ENCODE results near the gene SWT1.

Gene SWT1

GRCh38 chr1:185260611-185261010 lies 103.6 kb downstream of the SWT1 start:
- no peaks in the 10 kb centered on the region for H3K36me3 ChIP-seq (ENCODE audit: control insufficient read depth, insufficient read depth, low read length)
- no peaks in the 10 kb centered on the region for H3K4me1 ChIP-seq (ENCODE audit: control insufficient read depth, insufficient read depth, low read length)
- 67% methylated on average over 1 of the region's 1 CpG; no CpG with 5 or more reads in 1 of the 2 experiments for WGBS, 2 experiments
- H3K27ac ChIP-seq (ENCODE audit: insufficient read depth, low read depth, low read length, poor library complexity, severe bottlenecking): no peak overlapping the region
- H3K4me3 ChIP-seq (ENCODE audit: insufficient read depth, low read depth, low read length): no peak overlapping the region
- H3K27me3 ChIP-seq (ENCODE audit: control insufficient read depth, insufficient read depth, low read length, poor library complexity, severe bottlenecking): no peaks in the 10 kb centered on the region
- no peaks in the 10 kb centered on the region for H3K9me3 ChIP-seq (ENCODE audit: control insufficient read depth, low read length)

GRCh38 chr1:185262151-185262550 lies 105.2 kb downstream of the SWT1 start:
- Histone ChIP-seq H3K27me3 (ENCODE audit: control insufficient read depth, insufficient read depth, low read length, poor library complexity, severe bottlenecking) (no peaks in the 10 kb centered on the region), H3K27ac (ENCODE audit: insufficient read depth, low read depth, low read length, poor library complexity, severe bottlenecking) (no peak overlapping the region), H3K36me3 (ENCODE audit: control insufficient read depth, insufficient read depth, low read length) (no peaks in the 10 kb centered on the region), H3K9me3 (ENCODE audit: control insufficient read depth, low read length) (no peaks in the 10 kb centered on the region), H3K4me3 (ENCODE audit: insufficient read depth, low read depth, low read length) (no peak overlapping the region), H3K4me1 (ENCODE audit: control insufficient read depth, insufficient read depth, low read length) (no peaks in the 10 kb centered on the region)
- WGBS, 2 experiments: 91 to 92% methylated on average over 1 of the region's 1 CpG

- Histone ChIP-seq H3K27ac (ENCODE audit: insufficient read depth, low read depth, low read length, poor library complexity, severe bottlenecking) (no peak overlapping the region), H3K36me3 (ENCODE audit: control insufficient read depth, insufficient read depth, low read length) (no peaks in the 10 kb centered on the region), H3K9me3 (ENCODE audit: control insufficient read depth, low read length) (no peaks in the 10 kb centered on the region), H3K4me3 (ENCODE audit: insufficient read depth, low read depth, low read length) (no peak overlapping the region), H3K4me1 (ENCODE audit: control insufficient read depth, insufficient read depth, low read length) (no peaks in the 10 kb centered on the region), H3K27me3 (ENCODE audit: control insufficient read depth, insufficient read depth, low read length, poor library complexity, severe bottlenecking) (no peaks in the 10 kb centered on the region)
- 92 to 100% methylated on average over 3 of the region's 3 CpGs for WGBS, 2 experiments
Measured at GRCh38 chr1:185263292-185263691, 106.3 kb downstream of the SWT1 start.

GRCh38 chr1:185263780-185264179 lies 106.8 kb downstream of the SWT1 start:
- Histone ChIP-seq H3K36me3 (ENCODE audit: control insufficient read depth, insufficient read depth, low read length) (no peaks in the 10 kb centered on the region), H3K4me1 (ENCODE audit: control insufficient read depth, insufficient read depth, low read length) (no peaks in the 10 kb centered on the region), H3K4me3 (ENCODE audit: insufficient read depth, low read depth, low read length) (no peak overlapping the region), H3K9me3 (ENCODE audit: control insufficient read depth, low read length) (no peaks in the 10 kb centered on the region), H3K27me3 (ENCODE audit: control insufficient read depth, insufficient read depth, low read length, poor library complexity, severe bottlenecking) (no peaks in the 10 kb centered on the region), H3K27ac (ENCODE audit: insufficient read depth, low read depth, low read length, poor library complexity, severe bottlenecking) (no peak overlapping the region)
- 82 to 91% methylated on average over 1 of the region's 1 CpG for WGBS, 2 experiments

GRCh38 chr1:185265314-185265713 lies 108.3 kb downstream of the SWT1 start:
- no peaks in the 10 kb centered on the region for H3K27me3 ChIP-seq (ENCODE audit: control insufficient read depth, insufficient read depth, low read length, poor library complexity, severe bottlenecking)
- H3K4me3 ChIP-seq (ENCODE audit: insufficient read depth, low read depth, low read length): no peak overlapping the region
- H3K36me3 ChIP-seq (ENCODE audit: control insufficient read depth, insufficient read depth, low read length): no peaks in the 10 kb centered on the region
- WGBS, 2 experiments: 89 to 95% methylated on average over 3 to 4 of the region's 4 CpGs
- H3K27ac ChIP-seq (ENCODE audit: insufficient read depth, low read depth, low read length, poor library complexity, severe bottlenecking): no peak overlapping the region
- H3K4me1 ChIP-seq (ENCODE audit: control insufficient read depth, insufficient read depth, low read length): no peaks in the 10 kb centered on the region
- no peaks in the 10 kb centered on the region for H3K9me3 ChIP-seq (ENCODE audit: control insufficient read depth, low read length)

GRCh38 chr1:185267301-185267700 lies 110.3 kb downstream of the SWT1 start:
- Histone ChIP-seq H3K4me1 (ENCODE audit: control insufficient read depth, insufficient read depth, low read length) (no peaks in the 10 kb centered on the region), H3K9me3 (ENCODE audit: control insufficient read depth, low read length) (no peaks in the 10 kb centered on the region), H3K36me3 (ENCODE audit: control insufficient read depth, insufficient read depth, low read length) (no peaks in the 10 kb centered on the region), H3K27me3 (ENCODE audit: control insufficient read depth, insufficient read depth, low read length, poor library complexity, severe bottlenecking) (no peaks in the 10 kb centered on the region), H3K27ac (ENCODE audit: insufficient read depth, low read depth, low read length, poor library complexity, severe bottlenecking) (no peak overlapping the region), H3K4me3 (ENCODE audit: insufficient read depth, low read depth, low read length) (no peak overlapping the region)
- WGBS, 2 experiments: 73 to 74% methylated on average over 3 of the region's 3 CpGs

- no peaks in the 10 kb centered on the region for H3K9me3 ChIP-seq (ENCODE audit: control insufficient read depth, low read length)
- no peak overlapping the region for H3K4me3 ChIP-seq (ENCODE audit: insufficient read depth, low read depth, low read length)
- H3K27me3 ChIP-seq (ENCODE audit: control insufficient read depth, insufficient read depth, low read length, poor library complexity, severe bottlenecking): no peaks in the 10 kb centered on the region
- no peak overlapping the region for H3K27ac ChIP-seq (ENCODE audit: insufficient read depth, low read depth, low read length, poor library complexity, severe bottlenecking)
- H3K36me3 ChIP-seq (ENCODE audit: control insufficient read depth, insufficient read depth, low read length): no peaks in the 10 kb centered on the region
- H3K4me1 ChIP-seq (ENCODE audit: control insufficient read depth, insufficient read depth, low read length): no peaks in the 10 kb centered on the region
Measured at GRCh38 chr1:185267701-185268100, 110.7 kb downstream of the SWT1 start.

GRCh38 chr1:185268352-185268751 lies 111.4 kb downstream of the SWT1 start:
- H3K4me1 ChIP-seq (ENCODE audit: control insufficient read depth, insufficient read depth, low read length): no peaks in the 10 kb centered on the region
- no peaks in the 10 kb centered on the region for H3K27me3 ChIP-seq (ENCODE audit: control insufficient read depth, insufficient read depth, low read length, poor library complexity, severe bottlenecking)
- H3K4me3 ChIP-seq (ENCODE audit: insufficient read depth, low read depth, low read length): no peak overlapping the region
- WGBS, 2 experiments: 90 to 94% methylated on average over 2 of the region's 2 CpGs
- H3K9me3 ChIP-seq (ENCODE audit: control insufficient read depth, low read length): no peaks in the 10 kb centered on the region
- H3K36me3 ChIP-seq (ENCODE audit: control insufficient read depth, insufficient read depth, low read length): no peaks in the 10 kb centered on the region
- no peak overlapping the region for H3K27ac ChIP-seq (ENCODE audit: insufficient read depth, low read depth, low read length, poor library complexity, severe bottlenecking)

GRCh38 chr1:185271921-185272320 lies 115.0 kb downstream of the SWT1 start:
- Histone ChIP-seq H3K4me1 (ENCODE audit: control insufficient read depth, insufficient read depth, low read length) (no peaks in the 10 kb centered on the region), H3K4me3 (ENCODE audit: insufficient read depth, low read depth, low read length) (no peak overlapping the region), H3K27ac (ENCODE audit: insufficient read depth, low read depth, low read length, poor library complexity, severe bottlenecking) (no peak overlapping the region), H3K27me3 (ENCODE audit: control insufficient read depth, insufficient read depth, low read length, poor library complexity, severe bottlenecking) (no peaks in the 10 kb centered on the region), H3K9me3 (ENCODE audit: control insufficient read depth, low read length) (no peaks in the 10 kb centered on the region), H3K36me3 (ENCODE audit: control insufficient read depth, insufficient read depth, low read length) (no peaks in the 10 kb centered on the region)
- WGBS, 2 experiments: 87 to 97% methylated on average over 3 to 4 of the region's 4 CpGs

- Histone ChIP-seq H3K27ac (ENCODE audit: insufficient read depth, low read depth, low read length, poor library complexity, severe bottlenecking) (no peak overlapping the region), H3K36me3 (ENCODE audit: control insufficient read depth, insufficient read depth, low read length) (no peaks in the 10 kb centered on the region), H3K9me3 (ENCODE audit: control insufficient read depth, low read length) (no peaks in the 10 kb centered on the region), H3K27me3 (ENCODE audit: control insufficient read depth, insufficient read depth, low read length, poor library complexity, severe bottlenecking) (no peaks in the 10 kb centered on the region), H3K4me1 (ENCODE audit: control insufficient read depth, insufficient read depth, low read length) (no peaks in the 10 kb centered on the region), H3K4me3 (ENCODE audit: insufficient read depth, low read depth, low read length) (no peak overlapping the region)
Measured at GRCh38 chr1:185279571-185279970, 122.6 kb downstream of the SWT1 start.

- Histone ChIP-seq H3K4me3 (ENCODE audit: insufficient read depth, low read depth, low read length) (no peak overlapping the region), H3K9me3 (ENCODE audit: control insufficient read depth, low read length) (no peaks in the 10 kb centered on the region), H3K36me3 (ENCODE audit: control insufficient read depth, insufficient read depth, low read length) (no peaks in the 10 kb centered on the region), H3K4me1 (ENCODE audit: control insufficient read depth, insufficient read depth, low read length) (no peaks in the 10 kb centered on the region), H3K27me3 (ENCODE audit: control insufficient read depth, insufficient read depth, low read length, poor library complexity, severe bottlenecking) (no peaks in the 10 kb centered on the region), H3K27ac (ENCODE audit: insufficient read depth, low read depth, low read length, poor library complexity, severe bottlenecking) (no peak overlapping the region)
- 95 to 97% methylated on average over 2 of the region's 2 CpGs for WGBS, 2 experiments
Measured at GRCh38 chr1:185280589-185280988, 123.6 kb downstream of the SWT1 start.

Data from ectodermal cell (in vitro differentiated cells).